Muscle layer of duodenum (tissue), 2 donors: ENCODE measurements around the gene RALGPS1.

ENCODE experiments used
- H3K27ac ChIP-seq: one replicate; pipeline ENCODE4 v1.7.0; 2013; ENCODE audit warnings: mild to moderate bottlenecking, low read length
- H3K27me3 ChIP-seq: one replicate; pipeline ENCODE4 v1.7.0; 2013; ENCODE audit warnings: low read depth, mild to moderate bottlenecking, control low read depth, low read length
- H3K36me3 ChIP-seq, 2 donors: one replicate each; pipeline ENCODE4 v1.7.0; 2013; ENCODE audit warnings: low read length in 2 of 2, control low read depth in 1 of 2, mild to moderate bottlenecking in 1 of 2; ENCODE audit not compliant: insufficient read depth in 2 of 2, control insufficient read depth in 1 of 2
- H3K4me1 ChIP-seq, 2 donors: one replicate each; pipeline ENCODE4 v1.7.0; 2013; ENCODE audit warnings: low read length in 2 of 2, mild to moderate bottlenecking in 2 of 2, control low read depth in 1 of 2, moderate library complexity in 1 of 2; ENCODE audit not compliant: insufficient read depth in 2 of 2, control insufficient read depth in 1 of 2
- H3K4me3 ChIP-seq, 2 donors: one replicate each; pipeline ENCODE4 v1.7.0; 2013; ENCODE audit warnings: low read length in 2 of 2, low read depth in 1 of 2, mild to moderate bottlenecking in 1 of 2
- H3K9me3 ChIP-seq, 2 donors: one replicate each; pipeline ENCODE4 v1.7.0; 2013; ENCODE audit warnings: low read length in 2 of 2, control low read depth in 1 of 2, mild to moderate bottlenecking in 1 of 2; ENCODE audit not compliant: control insufficient read depth in 1 of 2
- donor health status: healthy.

RALGPS1 gene

DNA sequence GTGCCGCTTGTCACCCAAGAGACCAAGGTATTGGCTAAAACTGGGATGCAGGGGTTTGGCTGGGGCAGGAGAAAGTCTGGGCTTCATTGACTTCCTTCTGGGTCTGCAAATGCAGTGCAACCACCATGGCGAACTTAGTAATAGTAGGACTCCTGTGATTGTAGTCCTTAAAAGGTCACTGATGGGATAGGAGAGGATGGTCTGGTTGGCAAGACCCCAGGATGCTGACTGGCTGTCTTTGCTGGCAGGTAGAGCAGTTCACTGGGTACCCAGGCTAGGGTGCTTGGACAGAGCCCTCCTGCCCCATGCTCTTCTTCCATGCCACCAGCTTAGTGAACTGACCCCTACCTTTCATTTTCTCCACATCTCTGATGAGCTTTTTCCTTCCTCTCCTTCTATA is 170.6 kb downstream of the RALGPS1 start:
- Histone ChIP-seq H3K27ac (no peak overlapping the region), H3K4me1 (peaks cover 0 to 7% of the 10 kb centered on the region in 2 donors), H3K36me3 (peaks cover 13 to 28% of the 10 kb centered on the region in 2 donors), H3K9me3 (no peaks in the 10 kb centered on the region), H3K4me3 (no peak overlapping the region), H3K27me3 (no peaks in the 10 kb centered on the region)

- Histone ChIP-seq H3K27ac (no peak overlapping the region), H3K36me3 (peaks cover 21 to 38% of the 10 kb centered on the region in 2 donors), H3K27me3 (no peaks in the 10 kb centered on the region), H3K9me3 (no peaks in the 10 kb centered on the region), H3K4me3 (no peak overlapping the region), H3K4me1 (peaks cover 0 to 10% of the 10 kb centered on the region in 2 donors)
Measured at GRCh38 chr9:127086771-127087170, 172.2 kb downstream of the RALGPS1 start.

DNA sequence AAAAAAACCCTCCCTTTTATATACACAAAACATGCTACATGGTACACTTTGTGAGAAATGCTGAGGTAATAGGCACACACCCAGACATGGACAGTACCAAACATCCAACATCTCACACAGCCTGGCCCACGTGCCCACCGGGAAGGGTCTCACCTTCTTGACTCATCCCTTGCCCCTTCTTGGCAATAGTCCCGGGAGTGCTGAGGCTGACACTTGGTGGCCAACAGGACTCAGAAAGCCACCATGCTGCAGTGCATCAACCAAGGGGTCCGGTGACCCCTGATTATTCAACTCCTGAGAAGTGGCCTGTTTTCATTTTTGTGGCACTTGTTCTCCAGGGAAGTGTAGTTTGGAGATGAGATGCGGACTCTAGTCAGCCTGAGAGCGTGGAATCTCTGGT is 172.8 kb downstream of the RALGPS1 start:
- peaks cover 0 to 10% of the 10 kb centered on the region in 2 donors for H3K4me1 ChIP-seq
- no peak overlapping the region for H3K27ac ChIP-seq
- H3K36me3 ChIP-seq: peaks cover 21 to 43% of the 10 kb centered on the region in 2 donors
- no peaks in the 10 kb centered on the region for H3K27me3 ChIP-seq
- no peak overlapping the region for H3K4me3 ChIP-seq
- no peaks in the 10 kb centered on the region for H3K9me3 ChIP-seq

GRCh38 chr9:127087836-127088235 is 173.3 kb downstream of the RALGPS1 start:
- H3K27ac ChIP-seq: no peak overlapping the region

DNA sequence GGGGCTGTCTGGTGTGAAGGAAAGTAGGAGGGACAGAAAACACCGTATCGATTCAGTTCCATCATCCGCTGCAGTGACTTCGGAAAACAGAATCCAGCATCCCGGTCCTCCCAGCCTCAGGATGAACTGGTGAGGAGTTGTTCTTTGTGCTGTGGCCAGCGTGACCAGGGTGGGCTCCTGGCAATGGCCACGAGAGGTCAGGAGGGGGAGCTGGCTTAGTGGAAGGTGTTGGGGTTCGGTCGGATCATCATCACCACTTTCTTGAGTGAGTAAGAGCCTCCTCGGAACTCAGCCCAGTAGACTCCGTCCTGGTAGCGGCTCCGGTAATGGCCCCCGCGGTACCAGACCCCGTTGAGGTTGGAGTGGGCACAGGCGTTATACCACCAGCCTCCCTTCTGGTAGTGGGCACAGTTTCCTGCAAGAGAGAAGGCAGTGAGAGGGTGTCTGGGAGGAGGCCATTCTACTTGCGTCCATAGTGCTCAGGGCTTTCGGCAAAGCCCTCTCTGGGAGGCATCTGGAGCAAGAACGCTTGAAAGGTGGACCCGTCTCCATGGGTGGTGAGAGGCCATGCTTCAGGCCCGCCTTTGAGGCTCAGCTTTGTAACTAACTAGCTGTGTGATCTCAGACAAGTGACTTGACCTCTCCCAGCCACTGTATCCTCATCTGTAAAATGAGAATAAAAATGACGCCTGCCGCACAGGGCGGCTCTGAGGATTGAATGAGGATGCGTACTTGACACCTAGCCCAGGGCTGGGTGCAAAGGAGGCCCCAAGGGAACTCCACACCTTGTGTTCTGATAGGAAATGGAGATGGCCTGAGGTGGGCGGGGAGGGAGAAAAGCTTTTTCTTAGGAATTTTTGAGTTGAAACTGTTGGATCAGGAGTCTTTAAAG is 174.4 kb downstream of the RALGPS1 start:
- Histone ChIP-seq H3K4me1 (peaks cover 0 to 10% of the 10 kb centered on the region in 2 donors), H3K9me3 (no peaks in the 10 kb centered on the region), H3K27me3 (no peaks in the 10 kb centered on the region), H3K4me3 (no peak overlapping the region), H3K27ac (no peak overlapping the region), H3K36me3 (peaks cover 31 to 56% of the 10 kb centered on the region in 2 donors)

More at GRCh38 chr9:127087836-127088235, 173.3 kb downstream of the RALGPS1 start:
- Histone ChIP-seq H3K36me3 (peaks cover 24 to 46% of the 10 kb centered on the region in 2 donors), H3K9me3 (no peaks in the 10 kb centered on the region), H3K4me1 (peaks cover 0 to 10% of the 10 kb centered on the region in 2 donors), H3K27me3 (no peaks in the 10 kb centered on the region), H3K4me3 (no peak overlapping the region)

GRCh38 chr9:127089631-127090081 is 175.1 kb downstream of the RALGPS1 start:
- no peak overlapping the region for H3K27ac ChIP-seq
- no peaks in the 10 kb centered on the region for H3K27me3 ChIP-seq
- H3K4me1 ChIP-seq: peaks cover 0 to 10% of the 10 kb centered on the region in 2 donors
- H3K4me3 ChIP-seq: no peak overlapping the region
- H3K36me3 ChIP-seq: peaks cover 31 to 56% of the 10 kb centered on the region in 2 donors
- no peaks in the 10 kb centered on the region for H3K9me3 ChIP-seq

- H3K27ac ChIP-seq: no peak overlapping the region
- H3K9me3 ChIP-seq: no peaks in the 10 kb centered on the region
- H3K4me1 ChIP-seq: peaks cover 0 to 10% of the 10 kb centered on the region in 2 donors
- H3K36me3 ChIP-seq: peaks cover 31 to 56% of the 10 kb centered on the region in 2 donors
- H3K27me3 ChIP-seq: no peaks in the 10 kb centered on the region
- no peak overlapping the region for H3K4me3 ChIP-seq
Measured at GRCh38 chr9:127090341-127090985, 175.9 kb downstream of the RALGPS1 start.

DNA sequence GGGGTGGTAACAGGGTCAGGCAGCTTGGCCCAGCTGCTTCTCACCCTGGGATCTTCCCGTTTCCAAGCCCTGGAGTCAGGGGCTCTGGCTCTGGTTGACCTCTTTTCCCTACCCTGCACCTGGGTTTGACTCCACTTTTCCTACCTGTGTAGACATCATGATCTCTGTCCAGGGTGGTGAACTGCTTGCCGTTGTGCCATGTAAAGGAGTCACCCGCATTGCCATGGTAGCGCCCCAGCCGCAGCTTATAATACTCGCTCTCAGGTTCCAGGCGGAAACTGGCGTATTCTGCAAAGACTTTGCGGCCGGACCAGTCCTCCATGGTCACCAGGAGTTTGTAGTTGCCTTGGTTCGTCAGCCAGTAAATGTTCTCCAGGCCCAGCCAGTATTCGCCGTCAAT is 176.9 kb downstream of the RALGPS1 start:
- Histone ChIP-seq H3K4me3 (no peak overlapping the region), H3K4me1 (peaks cover 0 to 10% of the 10 kb centered on the region in 2 donors), H3K36me3 (peaks cover 31 to 56% of the 10 kb centered on the region in 2 donors), H3K9me3 (no peaks in the 10 kb centered on the region), H3K27ac (no peak overlapping the region), H3K27me3 (no peaks in the 10 kb centered on the region)

DNA sequence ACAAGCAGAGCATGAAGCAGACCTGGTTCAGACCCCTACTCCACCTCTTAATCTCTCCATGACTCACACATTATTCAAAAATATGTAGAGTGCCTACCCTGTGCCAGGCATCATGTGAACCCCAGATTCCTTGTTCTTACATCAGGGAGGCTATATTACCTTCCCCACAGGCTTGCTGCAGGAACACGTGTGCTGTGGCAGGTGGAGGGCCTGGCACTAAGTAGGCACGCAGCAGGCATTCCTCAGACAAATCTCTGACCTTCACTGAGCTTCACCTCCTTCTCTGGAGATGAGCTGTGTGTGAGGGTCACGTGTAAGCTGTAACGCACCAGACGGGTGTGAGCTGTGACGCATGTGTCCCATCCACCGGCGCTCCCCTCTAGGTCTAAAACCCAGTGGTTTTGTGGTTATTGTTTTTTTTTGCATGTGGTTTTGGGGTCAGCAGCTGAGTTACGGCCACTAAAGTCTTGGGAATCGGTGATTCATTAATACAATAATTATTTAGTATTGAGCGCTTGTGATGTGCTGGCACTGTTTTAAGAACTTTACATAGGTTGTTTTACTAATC is 177.5 kb downstream of the RALGPS1 start:
- Histone ChIP-seq H3K27ac (no peak overlapping the region), H3K4me3 (no peak overlapping the region), H3K4me1 (peaks cover 0 to 10% of the 10 kb centered on the region in 2 donors), H3K27me3 (no peaks in the 10 kb centered on the region), H3K36me3 (peaks cover 29 to 50% of the 10 kb centered on the region in 2 donors), H3K9me3 (no peaks in the 10 kb centered on the region)

GRCh38 chr9:127093319-127094020 is 178.9 kb downstream of the RALGPS1 start:
- Histone ChIP-seq H3K9me3 (no peaks in the 10 kb centered on the region), H3K36me3 (peaks cover 21 to 37% of the 10 kb centered on the region in 2 donors), H3K4me1 (peaks cover 0 to 10% of the 10 kb centered on the region in 2 donors), H3K27me3 (no peaks in the 10 kb centered on the region), H3K4me3 (no peak overlapping the region), H3K27ac (no peak overlapping the region)
